Middle frontal gyrus (tissue), 1 donor: ENCODE data around the gene BARX2.

ENCODE experiments used
- DNase-seq: peaks from one replicate; pipeline ENCODE4 v3.0.0-alpha.2; 2015; ENCODE audit warnings: low spot score; ENCODE audit errors: extremely low spot score

Gene BARX2

GRCh38 chr11:129396454-129396853 lies 20.8 kb downstream of the BARX2 start:
- DNase-seq, result no peak

GRCh38 chr11:129402206-129403171 lies 26.8 kb downstream of the BARX2 start:
- DNase-seq, result no peak

GRCh38 chr11:129404731-129405130 lies 29.1 kb downstream of the BARX2 start:
- no peak for DNase-seq

- DNase-seq, result no peak
Measured at GRCh38 chr11:129408865-129409444, 33.3 kb downstream of the BARX2 start.

GRCh38 chr11:129410395-129410960 lies 34.8 kb downstream of the BARX2 start:
- no peak for DNase-seq

- DNase-seq, result no peak
Measured at GRCh38 chr11:129412494-129412893, 36.8 kb downstream of the BARX2 start.

GRCh38 chr11:129414144-129414872 lies 38.7 kb downstream of the BARX2 start:
- no peak for DNase-seq

GRCh38 chr11:129416080-129416820 lies 40.6 kb downstream of the BARX2 start:
- no peak for DNase-seq

GRCh38 chr11:129417458-129417857 lies 41.8 kb downstream of the BARX2 start:
- DNase-seq, result no peak

- no peak for DNase-seq
Measured at GRCh38 chr11:129418039-129418438, 42.4 kb downstream of the BARX2 start.

GRCh38 chr11:129419386-129419785 lies 43.7 kb downstream of the BARX2 start:
- no peak for DNase-seq

- DNase-seq, result no peak
Measured at GRCh38 chr11:129423426-129423825, 47.8 kb downstream of the BARX2 start.

GRCh38 chr11:129425214-129425613 lies 49.6 kb downstream of the BARX2 start:
- no peak for DNase-seq

GRCh38 chr11:129426038-129426437 lies 50.4 kb downstream of the BARX2 start:
- no peak for DNase-seq

- no peak for DNase-seq
Measured at GRCh38 chr11:129426776-129427175, 51.1 kb downstream of the BARX2 start.

GRCh38 chr11:129427376-129427775 lies 51.7 kb downstream of the BARX2 start:
- no peak for DNase-seq

GRCh38 chr11:129427816-129428406 lies 52.3 kb downstream of the BARX2 start:
- DNase-seq, result no peak

GRCh38 chr11:129428557-129428956 lies 52.9 kb downstream of the BARX2 start:
- DNase-seq, result no peak

GRCh38 chr11:129434641-129435498 lies 59.2 kb downstream of the BARX2 start:
- DNase-seq, result no peak
